Hepatocyte (in vitro differentiated cells): Measurements from ENCODE around the gene KLRC4.

ENCODE experiments used
- CTCF ChIP-seq: fragments of 200-600 bp; sonication (generic); IDR thresholded peaks from 2 replicates; pipeline ENCODE4 v1.5.1; 2016; ENCODE audit warnings: antibody characterized with exemption, mild to moderate bottlenecking; ENCODE audit not compliant: poor library complexity
- EZH2 ChIP-seq: fragments of 200-600 bp; sonication (generic); IDR thresholded peaks from 2 replicates; pipeline ENCODE4 v1.6.1; 2016; ENCODE audit warnings: antibody characterized with exemption, mild to moderate bottlenecking, borderline replicate concordance
- EZH2phosphoT487 ChIP-seq: fragments of 200-600 bp; sonication (generic); IDR thresholded peaks from one replicate; pipeline ENCODE4 v1.6.1; 2018; ENCODE audit warnings: antibody characterized with exemption, mild to moderate bottlenecking, low read depth, moderate library complexity; ENCODE audit not compliant: unreplicated experiment, severe bottlenecking

GRCh38 chr12:10457760-10458159, 48.2 kb upstream of the KLRC4 start:
- no peak for TF ChIP-seq CTCF
- no peak for TF ChIP-seq EZH2
- TF ChIP-seq EZH2phosphoT487 = no peak
